ENCODE measurements around the gene HOXB9. TPM values are rescaled to one million over a fixed set of nuclear protein-coding genes. Genes with fewer than 3 reads are reported as not detected.
A peak's percentile ranks its signal among the peaks of the same experiment; 100 is the strongest.

Gene HOXB9
- total RNA-seq, 3 donors from 2014 or later: 40.1 to 78.4 (median 41.5) TPM

- Histone ChIP-seq H3K4me3 (no peak overlapping the region), H3K36me3 (ENCODE audit: low read depth) (no peaks in the 10 kb centered on the region), H3K9me3 (no peaks in the 10 kb centered on the region), H3K4me1 (ENCODE audit: low read depth) (peaks cover 50% of the 10 kb centered on the region)
- DNase-seq: peak in 1 of 3 donors; percentile 44
- ATAC-seq: no peak
- TF ChIP-seq CTCF (IDR thresholded peaks at IDR 0.05): no peak
- intact Hi-C loops (cut with DNase I, micrococcal nuclease): loop anchor here in 1 of 2 donors (5.0 kb wide), 1 partner anchor 280 kb away; no protein-coding TSS in a partner anchor
Measured at GRCh38 chr17:48616717-48617470, 9.3 kb downstream of the HOXB9 start.

- Histone ChIP-seq H3K36me3 (ENCODE audit: low read depth) (no peaks in the 10 kb centered on the region), H3K4me1 (ENCODE audit: low read depth) (peaks cover 47% of the 10 kb centered on the region), H3K9me3 (no peaks in the 10 kb centered on the region), H3K4me3 (no peak overlapping the region)
- intact Hi-C loops (cut with DNase I, micrococcal nuclease): loop anchor here in 1 of 2 donors (5.0 kb wide), 1 partner anchor 279 kb away; no protein-coding TSS in a partner anchor
- ATAC-seq: no peak
- DNase-seq: peak in 2 of 3 donors; percentile 40 to 58
- no peak for TF ChIP-seq CTCF (IDR thresholded peaks at IDR 0.05)
Measured at GRCh38 chr17:48615963-48616716, 10.0 kb downstream of the HOXB9 start.

- DNase-seq (peak; percentile 9 to 60 (median 34)), ATAC-seq (no peak)
- intact Hi-C loops (cut with DNase I, micrococcal nuclease): loop anchor here in 1 of 2 donors (5.0 kb wide), 1 partner anchor 278 kb away; no protein-coding TSS in a partner anchor
- Histone ChIP-seq H3K9me3 (no peaks in the 10 kb centered on the region), H3K4me1 (ENCODE audit: low read depth) (peaks cover 43% of the 10 kb centered on the region), H3K4me3 (no peak within 1 kb of the TSS), H3K36me3 (ENCODE audit: low read depth) (no peaks in the 10 kb centered on the region)
- no peak for TF ChIP-seq CTCF (IDR thresholded peaks at IDR 0.05)
Measured at GRCh38 chr17:48615047-48615962, 10.9 kb downstream of the HOXB9 start, which contains the start of gene HOXB8. Gene HOXB8, minus strand, starts transcription at chr17:48615292. Its CDS starts 588 bp downstream, at chr17:48614704.

- intact Hi-C loops (cut with DNase I, micrococcal nuclease): no loop called here
- no peak for TF ChIP-seq CTCF (IDR thresholded peaks at IDR 0.05)
- H3K4me3 ChIP-seq: no peak overlapping the region
- H3K9me3 ChIP-seq: no peaks in the 10 kb centered on the region
- peaks cover 36% of the 10 kb centered on the region for H3K4me1 ChIP-seq (ENCODE audit: low read depth)
- H3K36me3 ChIP-seq (ENCODE audit: low read depth): no peaks in the 10 kb centered on the region
- DNase-seq (peak in 2 of 3 donors; percentile 55 to 65), ATAC-seq (no peak)
Measured at GRCh38 chr17:48613862-48614694, 12.1 kb downstream of the HOXB9 start.
